HepG2 (cell line): ENCODE data around the gene BMP6. TPM values are rescaled to one million over a fixed set of nuclear protein-coding genes. Genes with fewer than 3 reads are reported as not detected.
A peak's percentile ranks its signal among the peaks of the same experiment; 100 is the strongest.

Experiments
- ARID2 ChIP-seq: sonication (generic); formaldehyde crosslinking; IDR thresholded peaks from 2 replicates; pipeline ENCODE4 v1.8.1; 2022; ENCODE audit warnings: mild to moderate bottlenecking, missing genetic modification reagents, borderline replicate concordance
- ELF3 ChIP-seq: IDR thresholded peaks from 2 replicates; pipeline ENCODE4 v1.6.1; 2016; ENCODE audit warnings: missing genetic modification reagents, missing compliant biosample characterization
- FOXP4 ChIP-seq: sonication (generic); formaldehyde crosslinking; IDR thresholded peaks from 2 replicates; pipeline ENCODE4 v1.4.0; 2020; ENCODE audit warnings: missing genetic modification reagents
- GRHL1 ChIP-seq: sonication (generic); formaldehyde crosslinking; conservative IDR thresholded peaks from 2 replicates; pipeline ENCODE4 v1.8.0; 2022; ENCODE audit warnings: missing genetic modification reagents
- MLX ChIP-seq: IDR thresholded peaks from 2 replicates; pipeline ENCODE4 v1.6.1; 2016
- REPIN1 ChIP-seq: sonication (generic); formaldehyde crosslinking; IDR thresholded peaks from 2 replicates; pipeline ENCODE4 v1.8.0; 2022; ENCODE audit warnings: missing genetic modification reagents, low read depth, mild to moderate bottlenecking, borderline replicate concordance
- REST ChIP-seq, 2 experiments: IDR thresholded peaks; 2 replicates each; pipeline ENCODE4 v1.6.1; 2011 to 2012; ENCODE audit warnings: low read length in 2 of 2, borderline replicate concordance in 1 of 2, low read depth in 1 of 2, mild to moderate bottlenecking in 1 of 2, moderate library complexity in 1 of 2
- SCMH1 ChIP-seq: sonication (generic); formaldehyde crosslinking; IDR thresholded peaks from 2 replicates; pipeline ENCODE4 v1.9.0; 2021; ENCODE audit warnings: missing genetic modification reagents, mild to moderate bottlenecking, borderline replicate concordance
- YEATS2 ChIP-seq: sonication (generic); formaldehyde crosslinking; IDR thresholded peaks from 2 replicates; pipeline ENCODE4 v1.4.0; 2020; ENCODE audit warnings: missing genetic modification reagents, borderline replicate concordance
- ZMYM2 ChIP-seq: sonication (generic); formaldehyde crosslinking; IDR thresholded peaks from 2 replicates; pipeline ENCODE4 v1.8.0; 2022; ENCODE audit warnings: mild to moderate bottlenecking, missing genetic modification reagents
- ZNF281 ChIP-seq: sonication (generic); formaldehyde crosslinking; IDR thresholded peaks from 2 replicates; pipeline ENCODE4 v1.4.0; 2020; ENCODE audit warnings: missing genetic modification reagents, borderline replicate concordance
- ZNF607 ChIP-seq: sonication (generic); formaldehyde crosslinking; IDR thresholded peaks from 2 replicates; pipeline ENCODE4 v1.5.1; 2020; ENCODE audit warnings: missing genetic modification reagents, mild to moderate bottlenecking, borderline replicate concordance
- ZNF761 ChIP-seq: sonication (generic); formaldehyde crosslinking; conservative IDR thresholded peaks from 2 replicates; pipeline ENCODE4 v1.4.0; 2020; ENCODE audit warnings: mild to moderate bottlenecking, missing genetic modification reagents
- polyA plus RNA-seq, 8 experiments: library from polyadenylated mRNA; depleted of rRNA in 3 of 8; stranded (reverse) in 7 of 8; unstranded in 1 of 8; fragments of >200 nt; fragmentation: Illumina TruSeq in 4 of 8; extraction: Trizol in 4 of 8; gene quantifications; 2 replicates each; pipeline versions ENCODE4 v1.2.1 to v1.2.3, GENCODE V29; 2011 to 2016; ENCODE audit warnings: low read depth in 4 of 8, missing spikeins in 1 of 8, mixed read lengths in 1 of 8; ENCODE audit not compliant: insufficient read depth in 1 of 8
- total RNA-seq, 5 experiments: library from RNA; depleted of rRNA; stranded (reverse); fragments of >200 nt; fragmentation: Illumina TruSeq; extraction: Trizol; gene quantifications; 2 replicates each; pipeline ENCODE4 v1.2.3, GENCODE V29; 2016; ENCODE audit warnings: low read depth in 1 of 5
- TF ChIP-seq, protein P1 (sequence below): sonication (generic); formaldehyde crosslinking; IDR thresholded peaks from 2 replicates; pipeline ENCODE4 v1.4.0; 2020; ENCODE audit warnings: missing genetic modification reagents

The BMP6 gene
- total and polyA plus RNA-seq, 2 of the 13 experiments (the other 11 are each of a cell fraction or from before 2014, with no cell fraction given): 0.09 to 0.18 TPM

GRCh38 chr6:7909323-7910276, 183.7 kb downstream of the BMP6 start (continued):
- TF ChIP-seq FOXP4 (CRISPR knock-in tag) (peak; percentile 64), SCMH1 (CRISPR knock-in tag) (no peak), ARID2 (CRISPR knock-in tag) (peak; percentile 98), ELF3 (CRISPR knock-in tag) (peak; percentile 81), ZNF761 (CRISPR knock-in tag) (no peak; the same call in 1 of the 2 replicates), ZNF281 (CRISPR knock-in tag) (peak; percentile 69; the same call in 1 of the 2 replicates), MLX (CRISPR knock-in tag) (peak; percentile 87), ZMYM2 (CRISPR knock-in tag) (peak; percentile 53; the same call in 1 of the 2 replicates), YEATS2 (CRISPR knock-in tag) (peak; percentile 81), REPIN1 (CRISPR knock-in tag) (peak; percentile 81; the same call in 1 of the 2 replicates), REST (IDR thresholded peaks at IDR 0.05; ENCODE audit: borderline replicate concordance in 1 of 2, low read depth in 1 of 2, low read length in 2 of 2) (peak in 1 of 2 experiments; percentile 41; a peak in 1 of 4 replicates), GRHL1 (no peak), ZNF607 (peak; percentile 97)
- TF ChIP-seq, protein P1, sequence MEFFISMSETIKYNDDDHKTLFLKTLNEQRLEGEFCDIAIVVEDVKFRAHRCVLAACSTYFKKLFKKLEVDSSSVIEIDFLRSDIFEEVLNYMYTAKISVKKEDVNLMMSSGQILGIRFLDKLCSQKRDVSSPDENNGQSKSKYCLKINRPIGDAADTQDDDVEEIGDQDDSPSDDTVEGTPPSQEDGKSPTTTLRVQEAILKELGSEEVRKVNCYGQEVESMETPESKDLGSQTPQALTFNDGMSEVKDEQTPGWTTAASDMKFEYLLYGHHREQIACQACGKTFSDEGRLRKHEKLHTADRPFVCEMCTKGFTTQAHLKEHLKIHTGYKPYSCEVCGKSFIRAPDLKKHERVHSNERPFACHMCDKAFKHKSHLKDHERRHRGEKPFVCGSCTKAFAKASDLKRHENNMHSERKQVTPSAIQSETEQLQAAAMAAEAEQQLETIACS (CRISPR knock-in tag): peak; percentile 78
